GM12878 (cell line): ENCODE measurements around the gene P2RX6. TPM values are rescaled to one million over a fixed set of nuclear protein-coding genes. Genes with fewer than 3 reads are reported as not detected.

Experiments used
- ATAC-seq: fragments of 200-7000 bp; cut with Tn5 transposase; 3 replicates; pipeline ENCODE4 v1.9.1; 2020; ENCODE audit warnings: mild to moderate bottlenecking, moderate library complexity
- BruUV-seq: library from RNA; stranded (reverse); fragments of 400-500 nt; replicated peaks from 2 replicates; lab custom pipeline; 2021; lab: Mats Ljungman, UMichigan
- CTCF ChIA-PET: fragments of 300-600 bp; sonication (Branson Sonifier 250); formaldehyde crosslinking; extraction: SDS; loops from one replicate; lab custom pipeline; 2021; ENCODE audit warnings: inconsistent platforms; lab: Yijun Ruan, JAX
- POLR2A ChIA-PET: fragments of 350-600 bp; formaldehyde crosslinking; extraction: SDS; loops from one replicate; lab custom pipeline; 2021; ENCODE audit warnings: inconsistent platforms; lab: Charles Lee
- RAD21 ChIA-PET: fragments of 300-600 bp; sonication (Branson Sonifier 250); formaldehyde crosslinking; loops from one replicate; lab custom pipeline; 2023; ENCODE audit warnings: antibody characterized with exemption; ENCODE audit not compliant: unreplicated experiment; lab: Charles Lee
- SMC1A ChIA-PET: fragments of 300-600 bp; sonication (Branson Sonifier 250); formaldehyde crosslinking; loops from one replicate; lab custom pipeline; 2023; ENCODE audit not compliant: unreplicated experiment, uncharacterized antibody; lab: Charles Lee
- DNase-seq: peaks from one replicate; pipeline ENCODE4 v3.0.0-alpha.2; 2011; ENCODE audit warnings: low read depth, low spot score
- FAIRE-seq: peaks from 3 replicates; lab custom pipeline; 2011; peaks lifted over from hg19 to GRCh38; lab: Jason Lieb, UNC
- H2AFZ ChIP-seq: 2 replicates; pipeline ENCODE4 v1.6.0; 2011; ENCODE audit warnings: low read depth, low read length, control low read depth; ENCODE audit not compliant: control insufficient read depth
- H3K27ac ChIP-seq: 2 replicates; pipeline ENCODE4 v1.5.1; 2011; ENCODE audit warnings: control low read depth; ENCODE audit not compliant: control insufficient read depth, insufficient read depth
- H3K27me3 ChIP-seq, 2 experiments: replicated peaks in 1 of 2; 2 replicates each; pipeline versions ENCODE4 v1.6.0 to v1.6.1; 2011; ENCODE audit warnings: low read length in 1 of 2; ENCODE audit not compliant: control insufficient read depth in 2 of 2, insufficient read depth in 2 of 2
- H3K36me3 ChIP-seq, 2 experiments: 2 replicates each; pipeline ENCODE4 v1.5.1; 2011; ENCODE audit warnings: low read length in 1 of 2; ENCODE audit not compliant: control insufficient read depth in 2 of 2, insufficient read depth in 2 of 2
- H3K4me1 ChIP-seq: 2 replicates; pipeline ENCODE4 v1.6.1; 2011; ENCODE audit warnings: mild to moderate bottlenecking, low read length, moderate library complexity, mixed read lengths; ENCODE audit not compliant: control insufficient read depth, insufficient read depth
- H3K4me2 ChIP-seq: 2 replicates; pipeline ENCODE4 v1.6.0; 2011; ENCODE audit warnings: control low read depth; ENCODE audit not compliant: control insufficient read depth, insufficient read depth
- H3K4me3 ChIP-seq: fragments of 200-600 bp; sonication (generic); 2 replicates; pipeline ENCODE4 v1.5.1; 2016
- H3K79me2 ChIP-seq: 2 replicates; pipeline ENCODE4 v1.6.0; 2011; ENCODE audit warnings: low read length; ENCODE audit not compliant: control insufficient read depth, insufficient read depth
- H3K9ac ChIP-seq: 2 replicates; pipeline ENCODE4 v1.8.0; 2011; ENCODE audit warnings: low read length, control low read depth, mixed read lengths; ENCODE audit not compliant: control insufficient read depth, insufficient read depth
- H3K9me3 ChIP-seq: replicated peaks from 3 replicates; pipeline ENCODE4 v1.5.1; 2011; ENCODE audit warnings: mild to moderate bottlenecking, low read length; ENCODE audit not compliant: control insufficient read depth, insufficient read depth
- H4K20me1 ChIP-seq: 2 replicates; pipeline ENCODE4 v1.6.0; 2011; ENCODE audit not compliant: control insufficient read depth, insufficient read depth
- CREB1 ChIP-seq: IDR thresholded peaks from 2 replicates; pipeline ENCODE4 v1.6.1; 2012; ENCODE audit warnings: low read depth, mild to moderate bottlenecking, inconsistent platforms
- CREM ChIP-seq: IDR thresholded peaks from 2 replicates; pipeline ENCODE4 v1.6.1; 2014; ENCODE audit warnings: antibody characterized with exemption, low read depth
- GABPA ChIP-seq: IDR thresholded peaks from 2 replicates; pipeline ENCODE4 v1.6.1; 2014; ENCODE audit warnings: antibody characterized with exemption, low read depth, mild to moderate bottlenecking, inconsistent platforms
- MYB ChIP-seq: fragments of 150-350 bp; IDR thresholded peaks from 2 replicates; pipeline ENCODE4 v1.6.1; 2014; ENCODE audit warnings: mild to moderate bottlenecking, low read depth, low read length, borderline replicate concordance
- NFYB ChIP-seq: IDR thresholded peaks from 2 replicates; pipeline ENCODE4 v1.6.1; 2011; ENCODE audit warnings: low read depth, mild to moderate bottlenecking, low read length, improper control_type of control experiment, moderate library complexity; ENCODE audit not compliant: insufficient read depth
- SIN3A ChIP-seq: IDR thresholded peaks from 2 replicates; pipeline ENCODE4 v1.6.1; 2012; ENCODE audit warnings: low read depth, low read length, improper control_type of control experiment
- SMAD1 ChIP-seq: fragments of 450-650 bp; IDR thresholded peaks from 2 replicates; pipeline ENCODE4 v1.6.1; 2018; ENCODE audit warnings: mild to moderate bottlenecking, low read depth; ENCODE audit not compliant: partially characterized antibody
- SPI1 ChIP-seq: IDR thresholded peaks from 2 replicates; pipeline ENCODE4 v1.6.1; 2011; ENCODE audit warnings: low read depth, mild to moderate bottlenecking, low read length, moderate library complexity, borderline replicate concordance; ENCODE audit not compliant: insufficient read depth
- SUPT20H ChIP-seq: IDR thresholded peaks from 2 replicates; pipeline ENCODE4 v1.6.1; 2011; ENCODE audit warnings: low read depth, mild to moderate bottlenecking, low read length, moderate library complexity, borderline replicate concordance; ENCODE audit not compliant: control insufficient read depth
- YY1 ChIP-seq: IDR thresholded peaks from 2 replicates; pipeline ENCODE4 v1.6.1; 2011; ENCODE audit warnings: low read depth, mild to moderate bottlenecking, low read length
- WGBS: methylation state at CpG from one replicate; pipeline ENCODE4 v1.1.6; 2016; ENCODE audit warnings: low lambda C conversion rate; ENCODE audit not compliant: insufficient replicate concordance, insufficient coverage; ENCODE audit errors: missing lambda C conversion rate; 5-methylcytosine and 5-hydroxymethylcytosine counted together
- in situ Hi-C: fragments of 300-500 bp; cut with MboI; formaldehyde crosslinking; loops from 9 replicates; pipeline ENCODE4 v1.14.3; 2018; ENCODE audit warnings: mixed read lengths
- intact Hi-C: fragments of 100-400 bp; cut with micrococcal nuclease; formaldehyde crosslinking; loops from one replicate; pipeline ENCODE4 v1.14.2; 2022; ENCODE audit not compliant: unreplicated experiment
- polyA plus RNA-seq, 11 experiments: library from polyadenylated mRNA; depleted of rRNA in 4 of 11; unstranded in 6 of 11; stranded (reverse) in 5 of 11; fragments of >200 nt; fragmentation: Nextera tagmentation in 4 of 11; fragmentation: Illumina TruSeq in 1 of 11; extraction: Ambion mirVana in 4 of 11; extraction: Trizol in 1 of 11; gene quantifications; 1 replicate in 1 of 11; 2 replicates in 10 of 11; pipeline versions ENCODE4 v1.2.1 to v1.2.3, GENCODE V29; 2011 to 2016; ENCODE audit warnings: inconsistent platforms in 2 of 11, missing spikeins in 2 of 11, low read depth in 1 of 11
- total RNA-seq, 4 experiments: library from RNA; depleted of rRNA in 3 of 4; stranded (reverse); fragments of >200 nt in 3 of 4; fragmentation: Illumina TruSeq in 1 of 4; extraction: Trizol in 1 of 4; gene quantifications; 2 replicates each; pipeline versions ENCODE4 v1.2.1 to v1.2.3, GENCODE V29; 2013 to 2021
- TF ChIP-seq, protein P1 (sequence below): IDR thresholded peaks from 2 replicates; pipeline ENCODE4 v1.6.1; 2012; ENCODE audit warnings: improper control_type of control experiment, low read depth, low read length; ENCODE audit not compliant: insufficient replicate concordance

P2RX6 gene
- total and polyA plus RNA-seq, 10 of the 15 experiments (the other 5 are each of a cell fraction or from before 2014, with no cell fraction given), result 0.03 to 0.21 (median 0.07) TPM; not detected in 5

DNA sequence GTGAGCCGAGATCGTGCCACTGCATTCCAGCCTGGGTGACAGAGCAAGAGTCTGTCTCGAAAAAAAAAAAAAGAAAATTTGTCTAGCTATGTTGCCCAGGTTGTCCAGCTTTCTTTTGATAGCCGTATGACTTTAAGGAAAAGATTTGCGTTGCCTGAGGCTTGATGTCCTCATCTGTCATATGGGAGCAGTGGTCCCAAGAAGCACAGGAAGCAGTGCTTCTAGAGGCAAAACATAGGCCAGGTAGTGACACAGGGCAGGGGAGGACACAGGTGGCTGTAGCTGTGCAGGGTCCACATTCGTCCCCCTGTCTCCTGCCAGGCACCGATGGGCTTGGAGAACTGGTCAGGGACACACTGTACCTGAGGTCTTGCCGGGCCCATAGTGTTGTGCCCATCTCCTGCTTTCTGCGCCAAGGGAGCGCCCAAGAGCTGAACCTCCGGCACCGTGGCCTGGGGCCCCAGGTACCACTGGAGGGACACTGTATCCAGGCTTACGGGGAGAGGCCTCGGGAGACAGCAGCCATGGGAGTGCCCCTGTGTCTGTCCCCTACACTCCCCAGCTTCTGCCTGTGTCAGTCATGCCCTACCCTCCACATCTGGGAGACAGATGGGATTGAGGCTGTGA is 32.2 kb downstream of the P2RX6 start:
- Histone ChIP-seq H3K27me3 (peaks cover 0 to 1% of the 10 kb centered on the region in 2 experiments; a peak in 3 of 4 replicates), H3K4me2 (no peak overlapping the region), H3K27ac (no peak overlapping the region), H3K4me1 (peaks cover 10% of the 10 kb centered on the region), H2AFZ (no peak overlapping the region), H3K36me3 (no peaks in the 10 kb centered on the region), H3K9me3 (no peaks in the 10 kb centered on the region), H3K4me3 (no peak overlapping the region), H3K9ac (no peak overlapping the region), H3K79me2 (no peaks in the 10 kb centered on the region), H4K20me1 (no peaks in the 10 kb centered on the region)
- intact Hi-C loops (no loop called here), in situ Hi-C loops (no loop called here)
- ChIA-PET POLR2A (interaction anchor here (0.7 kb wide), 1 partner anchor 16 kb away, joined by 3 read pairs; no protein-coding TSS in a partner anchor), RAD21 (no interaction called here), SMC1A (no interaction called here), CTCF (interaction anchor here (0.6 kb wide), 1 partner anchor 1865 kb away, joined by 3 read pairs; no protein-coding TSS in a partner anchor)
- BruUV-seq, result no TSS peak
- no peak for FAIRE-seq
- no peak for DNase-seq
- WGBS, result 49% methylated on average over 14 of the region's 14 CpGs
- ATAC-seq, result no peak
- no peak for TF ChIP-seq SPI1
- no peak for TF ChIP-seq CREB1
- TF ChIP-seq SUPT20H, result no peak
- no peak for TF ChIP-seq CREM
- TF ChIP-seq SIN3A, result no peak
- no peak for TF ChIP-seq GABPA
- no peak for TF ChIP-seq YY1

DNA sequence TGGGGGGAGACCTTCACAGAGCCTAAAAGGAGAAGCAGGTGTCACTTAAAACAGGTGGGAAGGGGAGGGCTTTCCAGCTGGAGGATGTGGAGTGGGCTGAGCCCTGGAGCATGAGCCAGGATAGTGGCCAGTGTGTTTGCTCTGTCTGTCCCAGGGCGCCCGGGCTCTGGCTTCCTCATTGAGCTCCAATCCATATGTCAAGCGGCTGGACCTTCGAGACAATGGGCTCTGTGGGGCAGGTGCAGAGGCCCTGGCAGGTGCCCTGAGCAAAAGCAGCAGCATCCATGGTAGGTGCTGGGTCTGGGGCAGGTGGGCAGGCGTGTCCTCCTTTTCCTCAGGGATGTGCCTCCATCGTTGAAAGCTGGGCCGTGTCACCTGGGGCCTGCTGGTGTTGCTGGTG is 32.8 kb downstream of the P2RX6 start:
- Histone ChIP-seq H3K27me3 (peaks cover 0 to 1% of the 10 kb centered on the region in 2 experiments; a peak in 3 of 4 replicates), H3K9ac (no peak overlapping the region), H3K79me2 (no peaks in the 10 kb centered on the region), H3K4me3 (no peak overlapping the region), H3K27ac (no peak overlapping the region), H2AFZ (no peak overlapping the region), H4K20me1 (no peaks in the 10 kb centered on the region), H3K9me3 (no peaks in the 10 kb centered on the region), H3K4me1 (peaks cover 10% of the 10 kb centered on the region), H3K36me3 (no peaks in the 10 kb centered on the region), H3K4me2 (no peak overlapping the region)
- no peak for ATAC-seq
- 36% methylated on average over 7 of the region's 7 CpGs for WGBS
- ChIA-PET RAD21 (no interaction called here), CTCF (no interaction called here), SMC1A (no interaction called here), POLR2A (no interaction called here)
- FAIRE-seq, result no peak
- intact Hi-C loops, result no loop called here
- in situ Hi-C loops, result no loop called here
- no TSS peak for BruUV-seq
- DNase-seq, result no peak
- TF ChIP-seq MYB (no peak), NFYB (no peak), SMAD1 (no peak)
- TF ChIP-seq, protein P1, sequence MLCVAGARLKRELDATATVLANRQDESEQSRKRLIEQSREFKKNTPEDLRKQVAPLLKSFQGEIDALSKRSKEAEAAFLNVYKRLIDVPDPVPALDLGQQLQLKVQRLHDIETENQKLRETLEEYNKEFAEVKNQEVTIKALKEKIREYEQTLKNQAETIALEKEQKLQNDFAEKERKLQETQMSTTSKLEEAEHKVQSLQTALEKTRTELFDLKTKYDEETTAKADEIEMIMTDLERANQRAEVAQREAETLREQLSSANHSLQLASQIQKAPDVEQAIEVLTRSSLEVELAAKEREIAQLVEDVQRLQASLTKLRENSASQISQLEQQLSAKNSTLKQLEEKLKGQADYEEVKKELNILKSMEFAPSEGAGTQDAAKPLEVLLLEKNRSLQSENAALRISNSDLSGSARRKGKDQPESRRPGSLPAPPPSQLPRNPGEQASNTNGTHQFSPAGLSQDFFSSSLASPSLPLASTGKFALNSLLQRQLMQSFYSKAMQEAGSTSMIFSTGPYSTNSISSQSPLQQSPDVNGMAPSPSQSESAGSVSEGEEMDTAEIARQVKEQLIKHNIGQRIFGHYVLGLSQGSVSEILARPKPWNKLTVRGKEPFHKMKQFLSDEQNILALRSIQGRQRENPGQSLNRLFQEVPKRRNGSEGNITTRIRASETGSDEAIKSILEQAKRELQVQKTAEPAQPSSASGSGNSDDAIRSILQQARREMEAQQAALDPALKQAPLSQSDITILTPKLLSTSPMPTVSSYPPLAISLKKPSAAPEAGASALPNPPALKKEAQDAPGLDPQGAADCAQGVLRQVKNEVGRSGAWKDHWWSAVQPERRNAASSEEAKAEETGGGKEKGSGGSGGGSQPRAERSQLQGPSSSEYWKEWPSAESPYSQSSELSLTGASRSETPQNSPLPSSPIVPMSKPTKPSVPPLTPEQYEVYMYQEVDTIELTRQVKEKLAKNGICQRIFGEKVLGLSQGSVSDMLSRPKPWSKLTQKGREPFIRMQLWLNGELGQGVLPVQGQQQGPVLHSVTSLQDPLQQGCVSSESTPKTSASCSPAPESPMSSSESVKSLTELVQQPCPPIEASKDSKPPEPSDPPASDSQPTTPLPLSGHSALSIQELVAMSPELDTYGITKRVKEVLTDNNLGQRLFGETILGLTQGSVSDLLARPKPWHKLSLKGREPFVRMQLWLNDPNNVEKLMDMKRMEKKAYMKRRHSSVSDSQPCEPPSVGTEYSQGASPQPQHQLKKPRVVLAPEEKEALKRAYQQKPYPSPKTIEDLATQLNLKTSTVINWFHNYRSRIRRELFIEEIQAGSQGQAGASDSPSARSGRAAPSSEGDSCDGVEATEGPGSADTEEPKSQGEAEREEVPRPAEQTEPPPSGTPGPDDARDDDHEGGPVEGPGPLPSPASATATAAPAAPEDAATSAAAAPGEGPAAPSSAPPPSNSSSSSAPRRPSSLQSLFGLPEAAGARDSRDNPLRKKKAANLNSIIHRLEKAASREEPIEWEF, result no peak
